ENCODE results near the gene HOXB5. TPM values are rescaled to one million over a fixed set of nuclear protein-coding genes. Genes with fewer than 3 reads are reported as not detected.

Gene HOXB5
- total and polyA plus RNA-seq, 4 donors: 2.9 to 116 (median 56.0) TPM

GRCh38 chr17:48558057-48558830, 35.3 kb downstream of the HOXB5 start:
- Histone ChIP-seq H3K27me3 (ENCODE audit: control insufficient read depth, insufficient read depth, low read length) (no peaks in the 10 kb centered on the region), H3K4me1 (ENCODE audit: control insufficient read depth, insufficient read depth, low read length) (peaks cover 81% of the 10 kb centered on the region), H3K27ac (ENCODE audit: low read depth, low read length) (peak overlapping the region; percentile 99), H3K9me3 (ENCODE audit: control insufficient read depth, insufficient read depth, low read length) (no peaks in the 10 kb centered on the region), H3K36me3 (ENCODE audit: control insufficient read depth, insufficient read depth, low read length) (peaks cover 34% of the 10 kb centered on the region), H3K4me3 (ENCODE audit: low read depth, low read length) (peak overlapping the region; percentile 28)
- WGBS (ENCODE audit: insufficient coverage): 26% methylated on average over 12 of the region's 13 CpGs
- peak in 2 of 6 donors; percentile 32 to 73 for DNase-seq (ENCODE audit: low read depth in 4 of 6, low spot score in 6 of 6)

GRCh38 chr17:48556576-48557401, 36.8 kb downstream of the HOXB5 start:
- Histone ChIP-seq H3K27me3 (ENCODE audit: control insufficient read depth, insufficient read depth, low read length) (no peaks in the 10 kb centered on the region), H3K4me1 (ENCODE audit: control insufficient read depth, insufficient read depth, low read length) (peaks cover 81% of the 10 kb centered on the region), H3K27ac (ENCODE audit: low read depth, low read length) (peak overlapping the region; percentile 99)

GRCh38 chr17:48556229-48556575, 37.4 kb downstream of the HOXB5 start:
- H3K4me1 ChIP-seq (ENCODE audit: control insufficient read depth, insufficient read depth, low read length): peaks cover 80% of the 10 kb centered on the region
- H3K27me3 ChIP-seq (ENCODE audit: control insufficient read depth, insufficient read depth, low read length): no peaks in the 10 kb centered on the region
- 0% methylated on average over 2 of the region's 5 CpGs for WGBS (ENCODE audit: insufficient coverage)
- no peaks in the 10 kb centered on the region for H3K9me3 ChIP-seq (ENCODE audit: control insufficient read depth, insufficient read depth, low read length)
- peak overlapping the region; percentile 99 for H3K27ac ChIP-seq (ENCODE audit: low read depth, low read length)
- peak in 2 of 6 donors; percentile 28 to 54 for DNase-seq (ENCODE audit: low read depth in 4 of 6, low spot score in 6 of 6)
- H3K4me3 ChIP-seq (ENCODE audit: low read depth, low read length): peak overlapping the region; percentile 55
- peaks cover 46% of the 10 kb centered on the region for H3K36me3 ChIP-seq (ENCODE audit: control insufficient read depth, insufficient read depth, low read length)

More at GRCh38 chr17:48556576-48557401, 36.8 kb downstream of the HOXB5 start:
- H3K9me3 ChIP-seq (ENCODE audit: control insufficient read depth, insufficient read depth, low read length): no peaks in the 10 kb centered on the region
- peaks cover 42% of the 10 kb centered on the region for H3K36me3 ChIP-seq (ENCODE audit: control insufficient read depth, insufficient read depth, low read length)
- DNase-seq (ENCODE audit: low read depth in 4 of 6, low spot score in 6 of 6): peak in 3 of 6 donors; percentile 44 to 80 (median 65)
- H3K4me3 ChIP-seq (ENCODE audit: low read depth, low read length): peak overlapping the region; percentile 28
- 9% methylated on average over 4 of the region's 7 CpGs for WGBS (ENCODE audit: insufficient coverage)

GRCh38 chr17:48555258-48556228, 38.0 kb downstream of the HOXB5 start:
- no peaks in the 10 kb centered on the region for H3K27me3 ChIP-seq (ENCODE audit: control insufficient read depth, insufficient read depth, low read length)
- peak overlapping the region; percentile 55 for H3K4me3 ChIP-seq (ENCODE audit: low read depth, low read length)

GRCh38 chr17:48554412-48555257, 38.9 kb downstream of the HOXB5 start:
- Histone ChIP-seq H3K27me3 (ENCODE audit: control insufficient read depth, insufficient read depth, low read length) (no peaks in the 10 kb centered on the region), H3K4me1 (ENCODE audit: control insufficient read depth, insufficient read depth, low read length) (peaks cover 77% of the 10 kb centered on the region), H3K27ac (ENCODE audit: low read depth, low read length) (peak overlapping the region; percentile 99), H3K36me3 (ENCODE audit: control insufficient read depth, insufficient read depth, low read length) (peaks cover 45% of the 10 kb centered on the region), H3K9me3 (ENCODE audit: control insufficient read depth, insufficient read depth, low read length) (no peaks in the 10 kb centered on the region), H3K4me3 (ENCODE audit: low read depth, low read length) (peak overlapping the region; percentile 55)
- DNase-seq (ENCODE audit: low read depth in 4 of 6, low spot score in 6 of 6): peak; percentile 26 to 87 (median 42)
- 10% methylated on average over 33 of the region's 44 CpGs for WGBS (ENCODE audit: insufficient coverage)

More at GRCh38 chr17:48555258-48556228, 38.0 kb downstream of the HOXB5 start:
- Histone ChIP-seq H3K36me3 (ENCODE audit: control insufficient read depth, insufficient read depth, low read length) (peaks cover 42% of the 10 kb centered on the region), H3K4me1 (ENCODE audit: control insufficient read depth, insufficient read depth, low read length) (peaks cover 77% of the 10 kb centered on the region), H3K27ac (ENCODE audit: low read depth, low read length) (peak overlapping the region; percentile 99), H3K9me3 (ENCODE audit: control insufficient read depth, insufficient read depth, low read length) (no peaks in the 10 kb centered on the region)
- peak in 5 of 6 donors; percentile 82 to 98 (median 85) for DNase-seq (ENCODE audit: low read depth in 4 of 6, low spot score in 6 of 6)
- WGBS (ENCODE audit: insufficient coverage): under 1% methylated on average over 23 of the region's 36 CpGs

- H3K4me3 ChIP-seq (ENCODE audit: low read depth, low read length): peak overlapping the region; percentile 55
- peaks cover 43% of the 10 kb centered on the region for H3K36me3 ChIP-seq (ENCODE audit: control insufficient read depth, insufficient read depth, low read length)
- H3K27me3 ChIP-seq (ENCODE audit: control insufficient read depth, insufficient read depth, low read length): no peaks in the 10 kb centered on the region
- H3K4me1 ChIP-seq (ENCODE audit: control insufficient read depth, insufficient read depth, low read length): peaks cover 73% of the 10 kb centered on the region
- H3K27ac ChIP-seq (ENCODE audit: low read depth, low read length): peak overlapping the region; percentile 99
- 0% methylated on average over 1 of the region's 1 CpG for WGBS (ENCODE audit: insufficient coverage)
- DNase-seq (ENCODE audit: low read depth in 4 of 6, low spot score in 6 of 6): peak; percentile 19 to 86 (median 29)
- H3K9me3 ChIP-seq (ENCODE audit: control insufficient read depth, insufficient read depth, low read length): no peaks in the 10 kb centered on the region
These were observed 39.8 kb downstream of the HOXB5 start for GRCh38 chr17:48553826-48554225.

- Histone ChIP-seq H3K27ac (ENCODE audit: low read depth, low read length) (peak overlapping the region; percentile 99), H3K4me3 (ENCODE audit: low read depth, low read length) (peak overlapping the region; percentile 55), H3K27me3 (ENCODE audit: control insufficient read depth, insufficient read depth, low read length) (no peaks in the 10 kb centered on the region), H3K4me1 (ENCODE audit: control insufficient read depth, insufficient read depth, low read length) (peaks cover 72% of the 10 kb centered on the region), H3K36me3 (ENCODE audit: control insufficient read depth, insufficient read depth, low read length) (peaks cover 37% of the 10 kb centered on the region), H3K9me3 (ENCODE audit: control insufficient read depth, insufficient read depth, low read length) (no peaks in the 10 kb centered on the region)
- DNase-seq (ENCODE audit: low read depth in 4 of 6, low spot score in 6 of 6): no peak
- WGBS (ENCODE audit: insufficient coverage): 10% methylated on average over 3 of the region's 5 CpGs
These were observed 40.4 kb downstream of the HOXB5 start for GRCh38 chr17:48553190-48553547.

GRCh38 chr17:48552466-48553189, 41.0 kb downstream of the HOXB5 start:
- H3K9me3 ChIP-seq (ENCODE audit: control insufficient read depth, insufficient read depth, low read length): no peaks in the 10 kb centered on the region
- H3K4me3 ChIP-seq (ENCODE audit: low read depth, low read length): peak overlapping the region; percentile 55
- peak overlapping the region; percentile 99 for H3K27ac ChIP-seq (ENCODE audit: low read depth, low read length)
- 6% methylated on average over 2 of the region's 11 CpGs for WGBS (ENCODE audit: insufficient coverage)
- DNase-seq (ENCODE audit: low read depth in 4 of 6, low spot score in 6 of 6): peak; percentile 58 to 91 (median 69)
- H3K36me3 ChIP-seq (ENCODE audit: control insufficient read depth, insufficient read depth, low read length): peaks cover 34% of the 10 kb centered on the region
- no peaks in the 10 kb centered on the region for H3K27me3 ChIP-seq (ENCODE audit: control insufficient read depth, insufficient read depth, low read length)
- H3K4me1 ChIP-seq (ENCODE audit: control insufficient read depth, insufficient read depth, low read length): peaks cover 72% of the 10 kb centered on the region

Data from spinal cord (tissue), 10 donors.